GM19395 (cell line): Measurements from ENCODE around the gene RAD51B.

ENCODE experiments used
- ATAC-seq: cut with Tn5 transposase; IDR thresholded peaks from one replicate; pipeline ENCODE4 v1.9.1; 2021; ENCODE audit warnings: mild to moderate bottlenecking, moderate library complexity; ENCODE audit not compliant: unreplicated experiment

The RAD51B gene

GRCh38 chr14:68552075-68552474 lies 732.5 kb downstream of the RAD51B start:
- no peak for ATAC-seq

- ATAC-seq = no peak
Observed at GRCh38 chr14:68552602-68553001, 733.0 kb downstream of the RAD51B start.

GRCh38 chr14:68553311-68553710 lies 733.7 kb downstream of the RAD51B start:
- ATAC-seq = no peak

- no peak for ATAC-seq
Observed at GRCh38 chr14:68554231-68554630, 734.7 kb downstream of the RAD51B start.

GRCh38 chr14:68556253-68556652 lies 736.7 kb downstream of the RAD51B start:
- ATAC-seq = no peak

GRCh38 chr14:68557648-68558047 lies 738.1 kb downstream of the RAD51B start:
- ATAC-seq = no peak

- no peak for ATAC-seq
Observed at GRCh38 chr14:68558096-68558495, 738.5 kb downstream of the RAD51B start.

- no peak for ATAC-seq
Observed at GRCh38 chr14:68559949-68560348, 740.4 kb downstream of the RAD51B start.

- no peak for ATAC-seq
Observed at GRCh38 chr14:68561531-68562007, 742.0 kb downstream of the RAD51B start.

- no peak for ATAC-seq
Observed at GRCh38 chr14:68562911-68563250, 743.3 kb downstream of the RAD51B start.

GRCh38 chr14:68563251-68564131 lies 743.9 kb downstream of the RAD51B start:
- no peak for ATAC-seq

- ATAC-seq = no peak
Observed at GRCh38 chr14:68564191-68564825, 744.7 kb downstream of the RAD51B start.

GRCh38 chr14:68564826-68565759 lies 745.5 kb downstream of the RAD51B start:
- ATAC-seq = no peak

GRCh38 chr14:68566075-68566474 lies 746.5 kb downstream of the RAD51B start:
- ATAC-seq = no peak

- ATAC-seq = no peak
Observed at GRCh38 chr14:68568907-68569897, 749.6 kb downstream of the RAD51B start.

GRCh38 chr14:68569970-68570409 lies 750.4 kb downstream of the RAD51B start:
- no peak for ATAC-seq

GRCh38 chr14:68571114-68571591 lies 751.6 kb downstream of the RAD51B start:
- ATAC-seq = no peak

- ATAC-seq = no peak
Observed at GRCh38 chr14:68571928-68572525, 752.4 kb downstream of the RAD51B start.

GRCh38 chr14:68573126-68573525 lies 753.5 kb downstream of the RAD51B start:
- ATAC-seq = no peak
